ENCODE data around the gene PPFIA2.

The PPFIA2 gene

DNA sequence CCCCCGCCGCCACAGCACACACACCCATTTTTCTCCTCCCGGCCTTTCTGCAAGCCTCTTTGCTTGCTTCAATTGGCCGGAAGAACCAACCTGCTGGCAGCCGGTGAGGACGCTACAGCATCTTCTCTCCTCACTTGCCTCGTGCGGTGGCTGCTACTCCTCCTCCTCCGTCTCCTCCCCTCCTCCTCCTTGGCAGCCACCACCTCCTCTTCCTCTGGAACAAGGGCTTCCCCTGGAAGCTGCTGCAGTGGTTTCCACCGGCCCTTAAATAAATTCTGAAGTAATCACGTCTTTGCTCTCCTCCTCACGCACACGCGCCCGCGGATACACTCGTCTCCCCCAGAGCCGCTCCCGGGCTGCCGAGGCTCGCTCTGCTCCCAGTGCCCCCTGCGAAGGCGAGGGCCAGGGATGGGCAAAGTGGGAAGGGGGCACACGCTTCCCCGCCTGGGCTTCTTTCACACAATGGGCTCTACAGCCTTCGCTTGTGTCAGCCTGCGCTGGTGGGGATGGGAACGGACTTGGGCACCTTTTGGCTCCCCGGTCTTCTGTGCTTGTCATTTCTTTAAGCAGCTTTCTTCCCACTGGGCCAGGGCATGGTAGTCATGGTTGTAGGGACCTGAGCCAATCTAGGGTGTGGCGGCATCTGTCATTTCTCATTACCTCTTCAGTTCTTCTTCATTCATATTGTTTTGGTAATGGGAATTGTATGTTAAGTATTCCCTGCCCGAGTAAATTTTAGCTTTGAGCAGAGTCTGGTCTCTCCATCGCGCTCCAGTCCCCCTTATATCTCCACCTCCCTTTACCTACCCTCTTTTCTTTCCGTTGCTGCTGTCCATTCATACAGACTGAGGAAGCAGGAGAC, at the start of gene PPFIA2:
Gene PPFIA2, minus strand, starts transcription at position 161 of the 862 bp plus-strand sequence.
- DNase-seq: peak; percentile 40

DNA sequence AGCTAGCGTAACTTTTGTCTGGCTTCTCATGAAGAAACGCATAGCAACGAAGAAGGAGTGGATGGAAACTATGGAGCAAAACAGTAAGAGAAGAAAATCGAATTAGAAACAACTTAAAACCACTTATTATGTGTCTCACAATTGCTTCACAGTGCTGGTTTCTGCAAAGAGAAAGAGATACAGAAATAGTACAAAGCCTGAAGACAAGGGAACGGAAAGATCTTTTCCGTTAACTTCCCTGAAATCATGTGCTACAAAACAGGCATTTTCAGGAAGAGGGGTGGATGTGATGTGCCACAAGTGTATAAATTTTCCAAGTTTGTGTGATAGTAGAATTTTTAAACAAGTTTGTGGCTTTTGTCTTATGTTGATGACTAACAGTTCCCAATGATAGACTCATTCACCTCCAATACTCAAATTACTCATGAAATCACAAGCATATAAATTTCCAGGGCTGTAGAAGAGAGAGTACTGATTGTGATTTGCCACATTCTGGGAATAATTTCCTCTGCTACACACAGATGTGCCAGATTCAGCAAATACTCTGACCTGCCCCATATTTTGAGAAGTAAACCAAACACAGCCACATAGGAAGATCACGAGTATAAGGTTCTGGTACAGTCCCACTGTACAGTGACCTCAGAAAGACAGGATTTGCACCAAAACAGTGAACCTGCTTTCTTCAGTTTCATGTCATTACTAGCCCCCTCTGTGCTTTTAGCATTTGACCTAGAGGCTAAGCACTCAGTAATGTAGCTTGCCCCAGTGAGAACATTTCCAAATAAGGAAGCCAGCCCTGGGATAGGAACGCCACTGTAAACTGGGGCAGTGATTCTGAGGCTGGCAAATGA, 41.4 kb upstream of the PPFIA2 start:
- peak; percentile 3 for DNase-seq

DNA sequence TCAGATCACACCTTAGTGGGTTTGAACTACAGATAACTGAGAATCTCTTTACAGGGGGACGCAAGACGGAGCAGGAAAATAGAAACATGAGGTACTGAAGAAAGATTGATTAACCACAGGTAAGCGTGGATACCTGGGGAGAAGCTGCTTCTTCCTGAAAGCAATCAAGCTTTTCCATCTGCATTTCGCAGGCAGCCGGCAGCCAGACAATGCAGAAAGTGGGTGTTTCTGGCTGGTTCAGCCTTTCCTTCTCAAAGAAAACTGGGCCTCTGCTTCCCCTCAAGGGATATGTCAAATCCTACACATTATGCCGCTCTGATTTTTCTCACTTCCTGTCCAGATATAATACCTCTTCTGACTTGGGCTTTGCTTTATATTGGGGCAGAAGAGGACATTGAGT, 39.1 kb upstream of the PPFIA2 start:
- no peak for DNase-seq

DNA sequence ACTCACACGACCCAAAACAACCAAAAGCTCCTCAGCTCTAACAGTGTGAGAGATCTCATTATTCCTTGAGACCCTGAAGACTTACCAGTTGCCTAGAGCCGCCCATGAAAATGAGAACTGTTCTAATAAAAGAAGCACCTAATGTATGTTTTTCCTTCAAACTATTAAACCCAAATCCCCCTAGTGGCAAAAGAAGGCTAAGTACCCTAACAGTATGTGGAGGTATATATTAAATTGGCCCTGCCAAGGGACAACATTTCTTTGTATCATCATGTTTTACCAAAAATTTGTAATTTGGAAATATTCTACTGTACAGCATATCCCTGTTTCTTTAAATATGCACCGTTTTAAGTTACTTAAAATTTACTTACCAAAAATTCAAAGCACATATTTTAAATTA, 38.0 kb upstream of the PPFIA2 start:
- DNase-seq: peak; percentile 10

DNA sequence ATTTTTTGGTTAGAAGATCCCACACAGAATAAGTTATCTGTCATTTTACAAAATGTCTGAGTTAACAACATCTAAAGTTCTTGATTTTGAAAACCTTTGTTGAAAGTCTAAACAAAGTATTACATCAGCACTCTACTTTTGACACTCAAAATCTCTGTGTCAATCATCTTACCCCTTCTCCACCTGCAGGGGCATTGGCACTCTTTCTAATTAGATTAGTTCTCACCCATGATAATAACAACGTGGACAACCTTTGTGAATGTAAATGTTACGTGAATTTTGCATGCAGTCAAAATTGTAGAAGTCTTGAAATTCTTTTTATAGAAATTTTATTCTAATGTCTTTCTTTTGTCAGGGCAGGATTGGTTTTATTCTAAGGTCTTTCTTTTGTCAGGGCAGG, 33.5 kb upstream of the PPFIA2 start:
- DNase-seq: no peak

DNA sequence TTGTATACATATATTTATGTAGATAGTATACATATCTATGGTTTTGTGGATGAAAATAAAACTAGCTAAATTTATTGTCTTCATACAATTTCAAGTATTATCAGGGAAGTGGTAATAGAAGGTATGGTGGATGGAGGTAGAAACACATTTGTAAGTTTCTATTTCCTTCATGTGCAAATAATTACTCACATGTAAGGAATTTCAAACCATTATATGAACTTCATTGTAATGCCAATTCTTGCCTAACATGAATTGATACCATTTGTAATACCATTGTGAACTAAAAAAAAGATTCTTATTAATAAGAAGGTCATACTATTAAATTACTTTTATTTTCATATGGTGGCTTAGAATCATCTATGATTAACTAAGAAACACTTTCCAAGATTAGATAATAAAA, 20.1 kb upstream of the PPFIA2 start:
- DNase-seq: no peak

DNA sequence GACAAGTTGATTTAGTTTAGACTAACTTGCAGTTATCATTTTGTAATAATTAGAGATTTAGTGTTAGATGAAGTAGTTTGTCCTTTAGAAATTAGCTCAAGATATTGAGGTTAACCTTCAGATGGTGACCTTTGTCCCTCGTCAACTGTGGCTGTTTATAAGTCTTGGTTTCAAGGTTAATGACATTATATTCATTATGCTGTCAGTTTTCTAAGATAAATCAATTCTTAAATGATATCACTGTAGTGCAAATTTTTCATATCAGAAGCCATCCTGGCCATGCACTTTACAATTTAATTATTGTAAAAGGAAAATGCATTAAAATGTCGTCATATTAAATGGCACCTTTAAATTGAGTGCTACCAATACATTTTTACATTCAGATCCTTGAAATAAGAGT, 19.6 kb upstream of the PPFIA2 start:
- no peak for DNase-seq

DNA sequence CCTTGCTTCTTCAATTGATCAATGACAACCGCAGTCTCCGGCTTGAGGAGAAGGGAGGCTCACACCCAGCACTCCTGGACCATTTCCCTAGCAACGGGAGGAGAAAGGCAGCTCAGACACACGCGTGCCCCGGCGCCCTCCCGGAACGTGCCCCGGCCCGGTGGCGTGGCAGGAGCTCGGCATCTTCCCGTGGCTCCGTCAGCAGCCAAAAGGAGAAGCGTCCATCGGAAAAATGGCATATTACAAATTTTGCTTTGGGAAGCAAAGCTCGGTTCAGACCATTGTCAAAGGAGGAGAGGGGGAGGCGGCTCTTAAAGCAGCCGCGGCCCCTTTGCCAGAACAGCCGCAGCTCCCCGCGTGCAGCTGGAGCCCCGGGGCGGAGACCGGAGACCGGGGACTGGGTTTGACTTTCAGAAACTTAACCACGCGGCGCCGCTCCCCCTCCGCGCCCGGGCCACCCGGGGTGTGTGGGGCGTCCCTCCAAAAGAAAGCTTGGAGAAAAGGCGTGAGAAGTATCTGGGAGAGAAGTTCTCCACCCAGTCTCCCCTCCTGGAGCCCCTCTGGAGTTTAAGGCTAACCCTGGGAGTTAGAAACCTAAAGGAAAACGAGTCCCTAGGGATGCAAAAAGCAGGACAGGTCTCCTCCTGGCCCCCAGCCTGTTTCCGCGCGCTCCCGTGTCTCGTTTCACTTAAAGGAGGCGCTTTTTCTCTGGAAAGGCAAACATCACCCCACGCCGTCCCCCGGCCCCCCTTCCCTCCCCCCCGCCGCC, 545 bp downstream of the PPFIA2 start:
- peak; percentile 26 for DNase-seq

DNA sequence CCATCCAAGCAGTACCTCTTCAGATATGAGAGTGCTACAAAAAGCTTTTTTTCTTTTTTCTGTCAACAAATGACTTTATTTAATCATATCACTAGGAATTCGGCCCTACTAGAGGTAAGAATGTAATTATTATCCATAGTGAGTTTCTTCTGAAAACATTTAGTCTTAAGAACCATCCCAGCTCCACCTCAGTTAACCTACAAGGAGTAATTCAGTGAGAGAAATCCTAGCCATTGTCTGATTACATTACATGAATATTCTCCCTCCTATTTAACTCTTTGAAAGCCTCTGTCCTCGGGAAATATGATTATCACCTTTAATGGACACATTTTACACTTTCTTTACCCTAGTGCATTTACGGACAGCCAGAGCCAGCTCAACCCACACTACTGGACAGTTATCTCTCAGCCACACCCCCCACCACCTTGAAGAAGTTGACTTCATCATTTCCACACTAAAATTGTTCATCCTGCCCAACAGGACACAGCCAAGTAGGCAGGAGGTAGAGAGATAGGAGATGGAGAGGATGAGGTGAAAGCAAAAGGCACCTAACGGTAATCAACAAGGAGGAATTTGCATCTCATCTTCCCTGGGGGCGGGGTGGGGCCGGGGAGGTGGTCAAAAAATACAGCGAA, 1.3 kb downstream of the PPFIA2 start:
- no peak for DNase-seq

DNA sequence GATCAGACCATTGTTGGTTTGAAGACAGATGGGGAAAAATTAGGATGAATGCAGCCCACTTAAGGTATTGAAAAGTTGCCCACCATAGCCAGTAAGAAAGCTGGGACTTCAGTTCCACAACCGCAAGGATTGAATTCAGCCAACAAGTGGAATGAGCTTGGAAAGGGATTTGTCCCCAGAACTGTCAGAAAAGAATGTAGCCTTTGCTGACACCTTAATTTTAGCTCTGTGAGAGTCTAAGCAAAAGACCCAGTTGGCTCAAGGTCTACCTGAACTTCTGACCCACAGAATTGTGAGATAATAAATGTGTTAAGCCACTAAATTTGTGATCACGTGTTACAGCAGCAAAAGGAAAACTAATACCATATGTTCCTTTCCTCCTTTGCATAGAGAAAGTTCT, 29.4 kb downstream of the PPFIA2 start:
- DNase-seq: no peak

DNA sequence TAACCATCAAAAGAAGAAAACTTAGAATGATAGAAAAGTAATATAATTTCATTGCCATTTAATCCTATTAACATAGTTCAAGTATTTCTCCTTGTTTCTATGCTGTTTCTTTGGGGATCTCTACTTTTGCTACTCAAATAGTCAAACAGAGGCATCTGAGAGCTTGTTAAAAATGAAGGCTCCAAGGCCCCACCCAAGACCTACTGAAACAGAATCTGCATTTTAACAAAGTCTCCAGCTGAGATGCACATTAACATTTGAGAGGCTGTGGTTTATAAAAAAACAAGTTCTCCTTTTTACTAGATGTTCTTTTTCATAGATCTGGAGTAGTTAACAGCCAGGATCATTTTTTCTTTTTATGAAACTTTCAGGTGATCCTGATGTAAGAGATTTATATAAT, 31.8 kb downstream of the PPFIA2 start:
- DNase-seq: no peak

DNA sequence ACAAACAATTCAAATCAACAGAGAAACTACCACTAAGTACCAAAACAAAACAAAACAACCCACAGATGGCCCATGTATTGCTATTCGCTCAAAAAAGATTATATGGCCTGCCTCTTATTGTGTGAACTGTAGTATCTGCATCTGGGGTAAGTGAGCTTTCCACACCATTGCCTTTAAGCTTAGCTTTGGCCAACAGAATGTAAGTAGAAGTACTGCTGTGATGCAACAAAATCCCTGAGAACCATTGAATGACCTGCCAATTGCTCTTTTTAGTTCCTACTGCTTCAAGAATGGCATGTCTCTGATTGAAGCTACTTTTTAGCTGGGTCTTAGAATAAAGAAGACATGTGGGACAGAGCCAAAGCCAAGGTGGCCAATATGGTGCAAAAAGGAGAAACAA, 32.5 kb downstream of the PPFIA2 start:
- DNase-seq: no peak

DNA sequence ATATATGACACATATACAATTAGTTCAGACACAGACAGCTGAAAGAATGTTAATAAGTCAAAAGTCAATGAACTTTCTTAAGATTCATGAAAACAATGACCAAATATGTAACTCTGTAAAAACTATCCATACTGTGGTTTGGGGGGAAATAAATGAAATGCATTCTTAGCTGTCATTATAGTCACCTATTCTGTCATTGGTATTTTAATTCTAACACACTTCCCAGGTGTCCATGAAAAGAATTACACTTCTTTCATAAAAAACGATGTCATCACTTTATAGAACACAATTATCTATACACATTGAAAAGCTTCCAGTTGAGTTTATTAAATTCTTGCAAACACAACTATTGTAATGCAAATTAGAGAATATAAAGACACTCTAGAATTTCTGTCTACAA, 35.8 kb downstream of the PPFIA2 start:
- no peak for DNase-seq

DNA sequence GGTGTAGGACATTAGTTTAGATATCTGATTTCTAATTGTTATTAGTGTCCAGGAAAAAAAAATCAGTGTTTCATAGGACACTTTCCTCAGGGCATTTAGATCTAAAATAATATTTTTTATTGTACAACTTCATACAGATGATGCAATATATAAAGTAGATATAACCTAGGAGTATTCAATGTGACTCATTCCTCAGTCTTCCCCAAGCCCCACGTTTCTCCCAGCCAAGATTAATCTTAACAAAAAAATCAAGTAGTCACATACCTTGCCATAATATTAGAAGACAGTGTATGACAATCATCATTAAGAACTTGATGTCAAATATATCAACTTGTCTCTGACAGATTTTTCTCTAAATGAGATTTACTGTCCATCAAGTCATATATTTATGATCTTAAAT, 37.1 kb downstream of the PPFIA2 start:
- no peak for DNase-seq

DNA sequence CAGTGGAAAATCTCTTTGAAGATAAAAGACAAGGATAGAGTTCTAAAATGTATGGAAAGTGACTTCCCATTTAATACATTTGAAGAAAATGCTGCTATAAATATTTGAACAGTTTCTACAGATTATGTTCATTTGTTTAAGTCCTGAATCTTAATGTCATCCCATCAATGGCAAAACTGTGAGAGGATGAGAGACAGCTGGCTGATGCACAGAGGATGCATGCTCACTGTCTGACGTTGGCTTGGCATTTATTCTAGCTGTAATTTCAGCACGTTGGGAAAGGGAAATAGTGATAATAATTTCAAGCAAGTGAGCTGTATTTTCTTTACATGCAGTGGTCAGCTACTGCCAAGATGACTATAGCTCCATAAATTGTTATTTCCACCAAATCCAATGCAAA, 40.5 kb downstream of the PPFIA2 start:
- no peak for DNase-seq

DNA sequence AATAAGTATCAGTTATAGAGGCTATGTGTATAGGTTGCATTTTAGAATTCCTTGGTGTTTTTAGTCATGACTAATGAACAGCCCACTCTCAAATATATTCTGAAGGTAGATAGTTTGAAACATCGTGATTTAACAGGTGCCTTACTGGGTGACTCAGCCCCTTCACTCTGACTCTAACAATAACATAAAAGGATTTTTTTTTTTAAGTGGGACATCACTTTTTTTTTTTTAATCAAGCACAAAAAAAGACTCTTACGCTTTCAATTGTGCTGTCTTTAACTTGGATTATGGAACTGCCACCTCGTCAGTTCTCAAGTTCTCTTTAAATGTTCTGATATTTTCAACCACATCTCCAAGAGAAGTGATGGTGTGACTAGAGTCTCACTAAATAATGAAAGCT, 46.6 kb downstream of the PPFIA2 start:
- DNase-seq: no peak

DNA sequence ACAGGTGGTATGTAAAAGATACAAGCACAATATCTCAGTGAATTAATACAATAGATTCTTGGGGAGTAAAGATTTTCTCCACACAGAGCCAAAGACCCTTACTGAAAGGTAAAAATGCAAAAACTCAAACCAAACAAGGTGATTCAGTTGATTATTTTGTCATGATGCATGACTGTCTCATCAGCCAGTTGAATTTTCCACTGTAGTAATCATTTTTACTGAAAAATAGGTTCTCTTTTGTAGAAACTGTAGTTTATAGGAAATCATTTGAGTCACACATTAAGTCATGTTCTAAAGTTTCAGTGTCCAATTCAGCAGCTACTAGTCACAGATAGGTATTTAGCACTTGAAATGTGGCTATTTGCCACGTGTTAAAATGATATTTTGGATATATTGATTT, 53.6 kb downstream of the PPFIA2 start:
- DNase-seq: no peak

DNA sequence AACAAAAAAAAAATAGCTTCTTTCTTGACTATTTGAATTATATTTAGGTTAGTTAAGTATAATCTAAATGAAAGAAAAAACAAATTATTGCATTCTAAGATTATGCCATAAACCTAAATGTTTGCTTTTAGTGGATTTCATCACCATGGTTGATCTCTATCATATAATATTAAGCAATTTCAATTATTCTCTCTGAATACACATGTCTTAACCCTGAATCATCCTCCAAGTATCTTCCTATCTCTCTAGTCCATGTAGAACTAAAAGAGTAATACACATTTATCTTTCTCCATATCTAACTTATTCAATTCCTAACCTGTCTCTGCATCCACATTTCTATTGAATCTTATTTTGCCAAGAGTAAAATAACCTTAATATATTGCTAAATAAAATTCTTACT, 59.6 kb downstream of the PPFIA2 start:
- no peak for DNase-seq

DNA sequence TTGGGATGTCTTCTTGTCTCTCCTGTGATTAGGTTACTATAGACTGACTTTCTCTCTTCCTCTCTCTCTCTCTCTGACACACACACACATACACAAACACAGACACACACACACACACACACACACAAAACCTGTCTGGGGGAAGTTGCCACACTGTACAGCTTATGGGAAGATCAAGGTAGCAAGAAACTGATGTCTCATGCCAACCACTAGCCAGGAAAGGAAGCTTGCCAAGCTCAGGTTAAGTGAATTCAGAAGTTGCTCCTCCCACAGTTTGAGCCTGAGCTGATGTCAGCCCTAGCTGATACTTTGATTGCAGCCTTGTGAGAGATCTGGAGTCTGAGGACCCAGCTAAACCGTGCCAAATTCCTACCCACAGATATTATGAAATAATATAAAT, 67.1 kb downstream of the PPFIA2 start:
- no peak for DNase-seq

DNA sequence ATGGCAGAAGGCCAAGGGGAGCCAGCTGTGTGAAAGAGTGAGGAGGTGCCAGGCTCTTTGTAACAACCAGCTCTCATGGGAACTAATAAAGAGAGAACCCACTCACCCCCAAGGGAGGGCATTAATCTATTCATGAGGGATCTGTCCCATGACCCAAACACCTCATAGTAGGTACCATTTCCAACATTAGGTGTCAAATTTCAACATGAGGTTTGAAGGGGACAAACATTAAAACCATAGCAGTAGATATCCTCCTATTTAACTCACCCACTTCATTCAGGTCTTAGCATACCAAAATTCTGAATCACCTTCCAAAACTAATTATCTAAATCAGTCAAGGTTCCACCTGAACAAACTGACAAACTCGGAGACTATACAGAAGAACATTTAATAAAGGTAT, 75.3 kb downstream of the PPFIA2 start:
- no peak for DNase-seq

DNA sequence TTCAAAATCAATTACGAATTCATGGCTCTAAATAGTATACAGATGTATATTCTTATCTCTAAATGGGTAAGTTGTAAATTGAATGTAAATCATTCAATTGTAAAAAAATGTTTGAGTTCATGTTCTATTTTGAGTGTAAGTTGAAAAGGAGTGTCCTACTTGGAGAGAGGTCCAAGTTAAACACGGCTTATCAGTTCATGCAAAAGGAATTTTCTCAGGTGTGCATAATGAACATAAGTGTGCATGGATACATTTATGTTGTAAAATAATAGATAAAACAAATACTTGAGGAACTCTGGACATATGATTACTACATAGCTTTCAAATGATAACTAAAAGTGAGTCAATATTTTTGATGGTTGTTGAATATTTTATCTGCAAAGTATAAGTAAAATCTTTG, 79.5 kb downstream of the PPFIA2 start:
- no peak for DNase-seq

DNA sequence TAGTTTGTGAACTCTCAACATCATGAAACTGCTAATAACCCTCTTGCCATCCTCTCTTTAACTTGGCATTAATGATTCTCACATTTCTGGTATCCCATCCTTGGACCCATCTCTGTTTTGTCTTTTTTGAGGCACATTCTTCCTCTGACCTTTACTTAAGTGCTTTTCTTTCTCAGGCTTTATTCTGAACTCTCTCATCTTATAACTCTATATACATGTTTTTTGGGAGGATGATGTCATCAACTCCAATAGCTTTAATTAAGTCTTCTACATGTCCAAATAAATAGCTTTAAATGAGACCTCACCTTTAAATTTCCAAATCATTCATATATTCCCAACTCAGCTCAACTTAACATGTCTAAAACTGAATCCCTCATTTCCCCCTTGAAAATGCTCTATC, 88.4 kb downstream of the PPFIA2 start:
- DNase-seq: no peak

DNA sequence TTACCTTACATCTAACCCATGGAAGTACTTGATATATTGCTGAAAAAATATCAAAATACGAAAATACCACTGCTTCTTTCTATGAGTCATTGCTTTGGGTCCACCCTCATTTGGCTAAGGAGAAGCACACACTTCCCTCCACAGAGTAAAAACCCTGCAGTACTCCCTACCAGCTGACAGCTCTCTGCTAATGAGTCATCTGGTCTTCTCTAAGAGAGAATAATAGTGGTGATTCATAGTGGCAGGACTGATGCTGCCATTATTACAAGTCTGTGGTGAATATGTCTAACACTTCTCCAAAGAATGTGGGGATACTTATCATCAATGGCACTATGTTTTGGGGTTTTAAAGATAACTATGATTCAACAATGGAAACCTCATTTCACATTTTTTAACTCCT, 90.7 kb downstream of the PPFIA2 start:
- peak; percentile 92 for DNase-seq

Measured in fibroblast of skin of right biceps (primary cell).